HCT116 (cell line): ENCODE results near the gene TBCC.

Experiments used
- CTCF ChIP-seq, 3 experiments: fragments of 200-600 bp in 1 of 3; sonication (generic) in 1 of 3; IDR thresholded peaks in 2 of 3; conservative IDR thresholded peaks in 1 of 3; 2 replicates each; pipeline ENCODE4 v1.5.1; 2012 to 2017; ENCODE audit warnings: low read depth in 2 of 3, low read length in 2 of 3, antibody characterized with exemption in 1 of 3, borderline replicate concordance in 1 of 3, control low read depth in 1 of 3, mild to moderate bottlenecking in 1 of 3, mixed read lengths in 1 of 3, mixed run types in 1 of 3, moderate library complexity in 1 of 3; ENCODE audit not compliant: insufficient read depth in 1 of 3
- ELF1 ChIP-seq: IDR thresholded peaks from 2 replicates; pipeline ENCODE4 v1.6.1; 2012; ENCODE audit warnings: low read depth, borderline replicate concordance
- EZH2 ChIP-seq: fragments of 200-600 bp; sonication (generic); IDR thresholded peaks from 2 replicates; pipeline ENCODE4 v1.6.1; 2017; ENCODE audit warnings: antibody characterized with exemption, mixed run types
- POLR2A ChIP-seq: IDR thresholded peaks from 2 replicates; pipeline ENCODE4 v1.7.0; 2011; ENCODE audit warnings: borderline replicate concordance; ENCODE audit not compliant: insufficient read depth, insufficient read length; ENCODE audit errors: extremely low read depth
- POLR2AphosphoS5 ChIP-seq: IDR thresholded peaks from 2 replicates; pipeline ENCODE4 v1.6.1; 2011; ENCODE audit warnings: mild to moderate bottlenecking, low read depth, low read length, moderate library complexity
- REST ChIP-seq: IDR thresholded peaks from 2 replicates; pipeline ENCODE4 v1.6.1; 2012; ENCODE audit warnings: low read depth
- SRF ChIP-seq: IDR thresholded peaks from 2 replicates; pipeline ENCODE4 v1.6.1; 2012; ENCODE audit warnings: low read depth
- TCF7L2 ChIP-seq: IDR thresholded peaks from 2 replicates; pipeline ENCODE4 v1.7.0; 2011; ENCODE audit warnings: borderline replicate concordance, inconsistent platforms; ENCODE audit not compliant: insufficient read depth, insufficient read length; ENCODE audit errors: extremely low read depth
- YY1 ChIP-seq: IDR thresholded peaks from 2 replicates; pipeline ENCODE4 v1.6.1; 2011; ENCODE audit warnings: low read length, low read depth, moderate library complexity, mild to moderate bottlenecking; ENCODE audit not compliant: insufficient replicate concordance; ENCODE audit errors: extremely low read depth
- TF ChIP-seq, protein P1 (sequence below): IDR thresholded peaks from 2 replicates; pipeline ENCODE4 v1.6.1; 2012

DNA sequence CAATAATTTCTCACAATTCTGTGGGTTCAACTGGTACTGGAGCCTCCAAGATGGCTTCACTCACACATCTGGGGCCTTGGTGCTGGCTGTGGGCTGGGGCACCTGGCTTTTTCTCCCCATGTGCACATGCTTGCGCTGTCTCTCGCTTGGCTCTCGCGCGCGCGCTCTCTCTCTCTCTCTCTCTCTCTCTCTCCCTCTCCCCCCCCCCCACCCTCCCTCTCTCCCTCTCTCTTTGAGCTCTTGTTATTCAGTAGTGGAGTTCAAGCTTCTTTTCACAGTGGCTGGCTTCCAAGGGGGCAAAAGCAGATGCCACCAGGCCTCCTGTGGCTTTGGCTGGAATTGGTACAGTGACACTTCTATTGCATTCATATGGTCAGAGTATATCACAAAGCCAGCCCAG lies 10.8 kb upstream of the TBCC start:
- TF ChIP-seq YY1 (no peak), EZH2 (no peak), CTCF (IDR thresholded peaks at IDR 0.05 in 2 of 3, conservative IDR thresholded peaks at IDR 0.05 in 1 of 3; ENCODE audit: borderline replicate concordance in 1 of 3, insufficient read depth in 1 of 3, low read depth in 2 of 3, low read length in 2 of 3) (no peak), REST (no peak), POLR2A (no peak), SRF (no peak), TCF7L2 (no peak), ELF1 (no peak), POLR2AphosphoS5 (no peak)
- TF ChIP-seq, protein P1, sequence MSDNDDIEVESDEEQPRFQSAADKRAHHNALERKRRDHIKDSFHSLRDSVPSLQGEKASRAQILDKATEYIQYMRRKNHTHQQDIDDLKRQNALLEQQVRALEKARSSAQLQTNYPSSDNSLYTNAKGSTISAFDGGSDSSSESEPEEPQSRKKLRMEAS, result no peak
